Stimulated activated naive B cell treated with anti-CD40 and anti-IgM and Interleukin-4, amounts not matched to agents 10 μg/mL and 1 μg/mL and 100 μg/mL, for 72 hours (primary cell): ENCODE results near the gene C1QA.
A peak's percentile ranks its signal among the peaks of the same experiment; 100 is the strongest.

ENCODE experiments used
- ATAC-seq, 2 donors: fragments of 150-1000 bp; cut with Tn5 transposase; replicated peaks; 2 replicates each; pipeline ENCODE4 v1.10.0; 2021; ENCODE audit warnings: moderate library complexity in 1 of 2
- DNase-seq: peaks from one replicate; pipeline ENCODE4 v3.0.0; 2021
- H3K27ac Mint-ChIP-seq: one replicate; pipeline ENCODE4 v1.8.0; 2022; ENCODE audit warnings: mild to moderate bottlenecking, mixed read lengths
- H3K27me3 Mint-ChIP-seq, 2 donors: one replicate each; pipeline ENCODE4 v1.8.0; 2022; ENCODE audit warnings: mixed read lengths in 2 of 2
- H3K36me3 Mint-ChIP-seq, 2 donors: one replicate each; pipeline ENCODE4 v1.8.0; 2022; ENCODE audit warnings: mixed read lengths in 2 of 2, mild to moderate bottlenecking in 1 of 2
- H3K4me1 Mint-ChIP-seq, 2 donors: one replicate each; pipeline ENCODE4 v1.8.0; 2022; ENCODE audit warnings: mixed read lengths in 2 of 2, mild to moderate bottlenecking in 1 of 2
- H3K4me3 Mint-ChIP-seq, 2 donors: one replicate each; pipeline ENCODE4 v1.8.0; 2022; ENCODE audit warnings: mild to moderate bottlenecking in 2 of 2, mixed read lengths in 2 of 2, moderate library complexity in 1 of 2
- H3K9me3 Mint-ChIP-seq, 2 donors: one replicate each; pipeline ENCODE4 v1.8.0; 2022; ENCODE audit warnings: mixed read lengths in 2 of 2, mild to moderate bottlenecking in 1 of 2

C1QA gene

GRCh38 chr1:22621761-22622160 lies 14.7 kb upstream of the C1QA start:
- no peak overlapping the region for H3K4me3 Mint-ChIP-seq
- ATAC-seq (no peak), DNase-seq (no peak)
- no peaks in the 10 kb centered on the region for H3K9me3 Mint-ChIP-seq
- no peaks in the 10 kb centered on the region for H3K4me1 Mint-ChIP-seq
- H3K27ac Mint-ChIP-seq = no peak overlapping the region
- no peaks in the 10 kb centered on the region for H3K36me3 Mint-ChIP-seq
- peaks cover 42 to 56% of the 10 kb centered on the region in 2 donors for H3K27me3 Mint-ChIP-seq

GRCh38 chr1:22625262-22625925 lies 11.0 kb upstream of the C1QA start:
- Mint-ChIP-seq H3K9me3 (no peaks in the 10 kb centered on the region), H3K27ac (no peak overlapping the region), H3K4me1 (no peaks in the 10 kb centered on the region), H3K27me3 (peaks cover 50 to 58% of the 10 kb centered on the region in 2 donors), H3K36me3 (no peaks in the 10 kb centered on the region), H3K4me3 (no peak overlapping the region)
- no peak for DNase-seq
- ATAC-seq = no peak

GRCh38 chr1:22626237-22627157 lies 9.9 kb upstream of the C1QA start:
- no peak for ATAC-seq
- Mint-ChIP-seq H3K27me3 (peaks cover 55 to 61% of the 10 kb centered on the region in 2 donors), H3K4me3 (no peak overlapping the region)

GRCh38 chr1:22627331-22627730 lies 9.1 kb upstream of the C1QA start:
- no peaks in the 10 kb centered on the region for H3K4me1 Mint-ChIP-seq
- H3K27me3 Mint-ChIP-seq = peaks cover 58 to 61% of the 10 kb centered on the region in 2 donors
- H3K27ac Mint-ChIP-seq = no peak overlapping the region
- DNase-seq (no peak), ATAC-seq (no peak)
- H3K36me3 Mint-ChIP-seq = no peaks in the 10 kb centered on the region
- no peak overlapping the region for H3K4me3 Mint-ChIP-seq
- H3K9me3 Mint-ChIP-seq = no peaks in the 10 kb centered on the region

More at GRCh38 chr1:22626237-22627157, 9.9 kb upstream of the C1QA start:
- Mint-ChIP-seq H3K4me1 (no peaks in the 10 kb centered on the region), H3K27ac (no peak overlapping the region), H3K36me3 (no peaks in the 10 kb centered on the region), H3K9me3 (no peaks in the 10 kb centered on the region)
- DNase-seq = no peak

- ATAC-seq = no peak
- peaks cover 60 to 63% of the 10 kb centered on the region in 2 donors for H3K27me3 Mint-ChIP-seq
Observed at GRCh38 chr1:22628698-22629444, 7.6 kb upstream of the C1QA start.

GRCh38 chr1:22629886-22630285 lies 6.5 kb upstream of the C1QA start:
- no peak for ATAC-seq
- no peak for DNase-seq
- Mint-ChIP-seq H3K36me3 (no peaks in the 10 kb centered on the region), H3K9me3 (no peaks in the 10 kb centered on the region), H3K4me1 (no peaks in the 10 kb centered on the region), H3K27me3 (peaks cover 54 to 56% of the 10 kb centered on the region in 2 donors), H3K4me3 (no peak overlapping the region), H3K27ac (no peak overlapping the region)

More at GRCh38 chr1:22628698-22629444, 7.6 kb upstream of the C1QA start:
- H3K36me3 Mint-ChIP-seq = no peaks in the 10 kb centered on the region
- H3K27ac Mint-ChIP-seq = no peak overlapping the region
- no peak overlapping the region for H3K4me3 Mint-ChIP-seq
- H3K4me1 Mint-ChIP-seq = no peaks in the 10 kb centered on the region
- H3K9me3 Mint-ChIP-seq = no peaks in the 10 kb centered on the region
- DNase-seq = no peak

- Mint-ChIP-seq H3K4me3 (no peak overlapping the region), H3K27ac (no peak overlapping the region), H3K9me3 (no peaks in the 10 kb centered on the region), H3K27me3 (peaks cover 35 to 44% of the 10 kb centered on the region in 2 donors), H3K4me1 (peaks cover 3 to 5% of the 10 kb centered on the region in 2 donors), H3K36me3 (no peaks in the 10 kb centered on the region)
- DNase-seq (no peak), ATAC-seq (no peak)
Observed at GRCh38 chr1:22633697-22634463, 2.5 kb upstream of the C1QA start.

- peaks cover 5% of the 10 kb centered on the region in 2 donors for H3K4me1 Mint-ChIP-seq
- no peaks in the 10 kb centered on the region for H3K36me3 Mint-ChIP-seq
- no peak overlapping the region for H3K27ac Mint-ChIP-seq
- DNase-seq = no peak
- H3K27me3 Mint-ChIP-seq = peaks cover 26 to 34% of the 10 kb centered on the region in 2 donors
- ATAC-seq = no peak
- H3K9me3 Mint-ChIP-seq = no peaks in the 10 kb centered on the region
- H3K4me3 Mint-ChIP-seq = no peak overlapping the region
Observed at GRCh38 chr1:22635436-22635835, 992 bp upstream of the C1QA start.

- Mint-ChIP-seq H3K36me3 (no peaks in the 10 kb centered on the region), H3K4me3 (no peak overlapping the region), H3K4me1 (peaks cover 5% of the 10 kb centered on the region in 2 donors), H3K27me3 (peaks cover 34 to 36% of the 10 kb centered on the region in 2 donors), H3K9me3 (no peaks in the 10 kb centered on the region), H3K27ac (no peak overlapping the region)
- DNase-seq = no peak
- no peak for ATAC-seq
Observed at GRCh38 chr1:22636927-22637326, 499 bp downstream of the C1QA start.

GRCh38 chr1:22637907-22638445 lies 1.5 kb downstream of the C1QA start:
- no peaks in the 10 kb centered on the region for H3K9me3 Mint-ChIP-seq
- peaks cover 5% of the 10 kb centered on the region in 2 donors for H3K4me1 Mint-ChIP-seq
- ATAC-seq = no peak
- no peak for DNase-seq
- no peak overlapping the region for H3K27ac Mint-ChIP-seq
- peaks cover 40 to 43% of the 10 kb centered on the region in 2 donors for H3K27me3 Mint-ChIP-seq
- no peak overlapping the region for H3K4me3 Mint-ChIP-seq
- no peaks in the 10 kb centered on the region for H3K36me3 Mint-ChIP-seq

- no peaks in the 10 kb centered on the region for H3K9me3 Mint-ChIP-seq
- no peak overlapping the region for H3K27ac Mint-ChIP-seq
- DNase-seq (no peak), ATAC-seq (no peak)
- no peak overlapping the region for H3K4me3 Mint-ChIP-seq
- peaks cover 36 to 39% of the 10 kb centered on the region in 2 donors for H3K27me3 Mint-ChIP-seq
- peaks cover 5% of the 10 kb centered on the region in 2 donors for H3K4me1 Mint-ChIP-seq
- H3K36me3 Mint-ChIP-seq = no peaks in the 10 kb centered on the region
Observed at GRCh38 chr1:22638476-22639234, 2.2 kb downstream of the C1QA start.

- DNase-seq (no peak), ATAC-seq (peak in 1 of 2 donors; percentile 26)
- Mint-ChIP-seq H3K27ac (no peak overlapping the region), H3K36me3 (no peaks in the 10 kb centered on the region), H3K27me3 (peaks cover 34 to 36% of the 10 kb centered on the region in 2 donors), H3K4me3 (no peak overlapping the region), H3K9me3 (no peaks in the 10 kb centered on the region), H3K4me1 (peaks cover 5% of the 10 kb centered on the region in 2 donors)
Observed at GRCh38 chr1:22639286-22639685, 2.9 kb downstream of the C1QA start.

GRCh38 chr1:22641247-22641646 lies 4.8 kb downstream of the C1QA start:
- no peak for ATAC-seq
- H3K27me3 Mint-ChIP-seq = peaks cover 44 to 49% of the 10 kb centered on the region in 2 donors
- no peak overlapping the region for H3K27ac Mint-ChIP-seq
- H3K36me3 Mint-ChIP-seq = no peaks in the 10 kb centered on the region
- DNase-seq = no peak
- H3K4me3 Mint-ChIP-seq = no peak overlapping the region
- peaks cover 3 to 4% of the 10 kb centered on the region in 2 donors for H3K4me1 Mint-ChIP-seq
- no peaks in the 10 kb centered on the region for H3K9me3 Mint-ChIP-seq
